ENCODE data around the gene COL9A1. TPM values are rescaled to one million over a fixed set of nuclear protein-coding genes. Genes with fewer than 3 reads are reported as not detected.
A peak's percentile ranks its signal among the peaks of the same experiment; 100 is the strongest.

Gene COL9A1
- total RNA-seq, 4 donors from 2014 or later: 0.07 to 0.81 (median 0.27) TPM; not detected in 1

- no peak overlapping the region for H3K4me3 ChIP-seq
- H3K27me3 ChIP-seq: no peaks in the 10 kb centered on the region
- TF ChIP-seq POLR2A (IDR thresholded peaks at IDR 0.05): no peak
- TF ChIP-seq CTCF (IDR thresholded peaks at IDR 0.05): no peak
- no peak for TF ChIP-seq EP300 (IDR thresholded peaks at IDR 0.05)
- TF ChIP-seq POLR2AphosphoS5 (IDR thresholded peaks at IDR 0.05): no peak
- H3K27ac ChIP-seq: no peak overlapping the region
- 60% methylated on average over 1 to 2 of the region's 2 CpGs for WGBS, 2 donors (ENCODE audit: low coverage in 1 of 2)
- no peaks in the 10 kb centered on the region for H3K4me1 ChIP-seq
- ATAC-seq: no peak
- no peaks in the 10 kb centered on the region for H3K9me3 ChIP-seq
- H3K36me3 ChIP-seq: no peaks in the 10 kb centered on the region
Measured at GRCh38 chr6:70315079-70315751, 12.3 kb upstream of the COL9A1 start.

GRCh38 chr6:70314296-70314695 is 11.4 kb upstream of the COL9A1 start:
- ATAC-seq: no peak
- H3K36me3 ChIP-seq: no peaks in the 10 kb centered on the region
- no peak overlapping the region for H3K4me3 ChIP-seq
- no peaks in the 10 kb centered on the region for H3K4me1 ChIP-seq
- no peaks in the 10 kb centered on the region for H3K9me3 ChIP-seq
- no peak overlapping the region for H3K27ac ChIP-seq
- WGBS, 2 donors (ENCODE audit: low coverage in 1 of 2): 6 to 13% methylated on average over 4 of the region's 4 CpGs
- H3K27me3 ChIP-seq: no peaks in the 10 kb centered on the region
- no peak for TF ChIP-seq EP300 (IDR thresholded peaks at IDR 0.05)
- no peak for TF ChIP-seq CTCF (IDR thresholded peaks at IDR 0.05)
- no peak for TF ChIP-seq POLR2AphosphoS5 (IDR thresholded peaks at IDR 0.05)
- TF ChIP-seq POLR2A (IDR thresholded peaks at IDR 0.05): no peak

- no peak for ATAC-seq
Measured at GRCh38 chr6:70312165-70312745, 9.4 kb upstream of the COL9A1 start.

GRCh38 chr6:70310063-70310694 is 7.3 kb upstream of the COL9A1 start:
- Histone ChIP-seq H3K4me1 (no peaks in the 10 kb centered on the region), H3K9me3 (no peaks in the 10 kb centered on the region), H3K27me3 (no peaks in the 10 kb centered on the region), H3K27ac (no peak overlapping the region), H3K36me3 (no peaks in the 10 kb centered on the region), H3K4me3 (no peak overlapping the region)
- no peak for ATAC-seq
- no peak for TF ChIP-seq POLR2A (IDR thresholded peaks at IDR 0.05)
- no peak for TF ChIP-seq EP300 (IDR thresholded peaks at IDR 0.05)
- TF ChIP-seq CTCF (IDR thresholded peaks at IDR 0.05): peak; percentile 17 to 48 (median 28)
- WGBS, 2 donors (ENCODE audit: low coverage in 1 of 2): 2 to 20% methylated on average over 3 to 4 of the region's 4 CpGs

More at GRCh38 chr6:70312165-70312745, 9.4 kb upstream of the COL9A1 start:
- Histone ChIP-seq H3K27me3 (no peaks in the 10 kb centered on the region), H3K4me1 (no peaks in the 10 kb centered on the region), H3K36me3 (no peaks in the 10 kb centered on the region), H3K27ac (no peak overlapping the region), H3K4me3 (no peak overlapping the region), H3K9me3 (no peaks in the 10 kb centered on the region)
- no peak for TF ChIP-seq EP300 (IDR thresholded peaks at IDR 0.05)
- no peak for TF ChIP-seq POLR2A (IDR thresholded peaks at IDR 0.05)
- no peak for TF ChIP-seq CTCF (IDR thresholded peaks at IDR 0.05)
- no peak for TF ChIP-seq POLR2AphosphoS5 (IDR thresholded peaks at IDR 0.05)
- WGBS, 2 donors (ENCODE audit: low coverage in 1 of 2): 67 to 80% methylated on average over 5 of the region's 5 CpGs
